OCI-LY3 (cell line): Measurements from ENCODE around the gene C17orf100.

Source experiments
- CTCF ChIP-seq: fragments of 200-600, 300-600 bp; sonication (generic); IDR thresholded peaks from 2 replicates; pipeline ENCODE4 v1.5.1; 2014; ENCODE audit warnings: antibody characterized with exemption, low read length, low read depth
- EZH2phosphoT487 ChIP-seq: fragments of 200-600 bp; shearing (Covaris generic); IDR thresholded peaks from 2 replicates; pipeline ENCODE4 v1.6.1; 2018; ENCODE audit warnings: antibody characterized with exemption, mixed run types, low read depth

- TF ChIP-seq CTCF: no peak
- TF ChIP-seq EZH2phosphoT487: no peak
Measured at GRCh38 chr17:6688944-6689343, 37.4 kb downstream of the C17orf100 start.
